Memory B cell (primary cell): ENCODE measurements around the gene GABRG3.
"Not testable (repeated sequence)": the region's sequence is repeated elsewhere in the genome, so short reads cannot be mapped to it uniquely, and the experiment has no call there.

Source experiments
- ATAC-seq: fragments of 150-1000 bp; cut with Tn5 transposase; 2 replicates; pipeline ENCODE4 v1.10.0; 2021; ENCODE audit warnings: low read depth, mild to moderate bottlenecking, moderate library complexity
- DNase-seq, 2 donors: peaks; one replicate each; pipeline ENCODE4 v3.0.0; 2022; ENCODE audit warnings: low spot score in 2 of 2
- H3K27ac Mint-ChIP-seq: one replicate; pipeline ENCODE4 v1.8.0; 2022; ENCODE audit warnings: mild to moderate bottlenecking, moderate library complexity, mixed read lengths
- H3K27me3 Mint-ChIP-seq: one replicate; pipeline ENCODE4 v1.8.0; 2022; ENCODE audit warnings: mixed read lengths
- H3K36me3 Mint-ChIP-seq: one replicate; pipeline ENCODE4 v1.8.0; 2022; ENCODE audit warnings: mild to moderate bottlenecking, mixed read lengths
- H3K4me1 Mint-ChIP-seq: one replicate; pipeline ENCODE4 v1.8.0; 2022; ENCODE audit warnings: mixed read lengths
- H3K4me3 Mint-ChIP-seq: one replicate; pipeline ENCODE4 v1.8.0; 2022; ENCODE audit warnings: mild to moderate bottlenecking, moderate library complexity, mixed read lengths
- H3K9me3 Mint-ChIP-seq: one replicate; pipeline ENCODE4 v1.8.0; 2022; ENCODE audit warnings: mixed read lengths

GABRG3 gene

DNA sequence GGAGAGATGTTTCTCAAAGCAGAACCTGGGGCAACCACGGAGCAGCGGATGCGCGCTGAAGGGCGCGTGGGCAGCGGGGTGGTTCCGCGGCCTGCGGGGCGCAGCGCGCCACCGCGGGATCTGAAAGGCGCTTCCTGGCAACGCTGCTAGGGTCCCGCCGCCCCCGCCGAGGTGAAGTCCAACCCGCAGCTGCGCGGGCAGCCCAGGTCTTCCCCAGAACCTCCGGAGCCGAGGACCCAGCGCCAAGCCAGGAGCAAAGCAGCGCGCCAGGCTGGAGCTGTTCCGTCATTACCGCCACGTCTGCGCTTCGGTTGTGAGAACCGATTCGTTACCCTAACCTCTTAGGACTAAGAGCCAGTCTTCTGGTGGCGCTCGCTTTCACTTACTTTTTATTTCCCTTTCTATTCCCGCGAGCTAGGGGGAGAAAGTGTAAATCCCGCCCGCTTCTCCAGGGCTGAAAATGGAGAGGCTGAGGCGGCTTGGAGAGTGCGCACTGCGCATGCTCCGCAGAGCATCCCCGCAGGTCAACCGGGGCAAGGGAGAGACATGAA is 3.2 kb upstream of the GABRG3 start:
- Mint-ChIP-seq H3K36me3 (no peaks in the 10 kb centered on the region), H3K4me1 (no peaks in the 10 kb centered on the region), H3K9me3 (peaks cover 5% of the 10 kb centered on the region), H3K27ac (no peak overlapping the region), H3K4me3 (no peak overlapping the region), H3K27me3 (peaks cover 1% of the 10 kb centered on the region)
- no peak for ATAC-seq
- no peak for DNase-seq

DNA sequence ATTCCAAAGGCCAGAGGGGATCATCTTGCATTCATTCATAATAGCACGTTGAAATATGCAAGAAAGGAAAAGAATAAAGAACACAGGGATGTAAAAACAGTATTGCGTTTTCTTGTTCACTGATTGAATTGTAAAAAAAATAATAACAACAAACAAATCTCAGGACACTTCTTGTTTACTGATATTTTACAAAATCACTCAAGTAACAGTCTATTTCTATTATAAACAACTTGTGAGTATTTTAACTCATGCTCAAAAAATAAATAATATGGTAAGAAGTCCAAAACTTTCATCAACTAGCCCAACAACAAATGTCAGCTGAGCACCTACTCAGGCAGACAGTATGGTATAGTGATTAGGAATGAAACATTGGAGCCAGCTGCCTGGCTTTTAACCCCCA is 2.2 kb upstream of the GABRG3 start:
- no peaks in the 10 kb centered on the region for H3K36me3 Mint-ChIP-seq
- H3K4me1 Mint-ChIP-seq, result no peaks in the 10 kb centered on the region
- H3K9me3 Mint-ChIP-seq, result peaks cover 5% of the 10 kb centered on the region
- no peak for ATAC-seq
- DNase-seq, result no peak
- no peak overlapping the region for H3K4me3 Mint-ChIP-seq
- no peak overlapping the region for H3K27ac Mint-ChIP-seq
- H3K27me3 Mint-ChIP-seq, result peaks cover 1% of the 10 kb centered on the region

DNA sequence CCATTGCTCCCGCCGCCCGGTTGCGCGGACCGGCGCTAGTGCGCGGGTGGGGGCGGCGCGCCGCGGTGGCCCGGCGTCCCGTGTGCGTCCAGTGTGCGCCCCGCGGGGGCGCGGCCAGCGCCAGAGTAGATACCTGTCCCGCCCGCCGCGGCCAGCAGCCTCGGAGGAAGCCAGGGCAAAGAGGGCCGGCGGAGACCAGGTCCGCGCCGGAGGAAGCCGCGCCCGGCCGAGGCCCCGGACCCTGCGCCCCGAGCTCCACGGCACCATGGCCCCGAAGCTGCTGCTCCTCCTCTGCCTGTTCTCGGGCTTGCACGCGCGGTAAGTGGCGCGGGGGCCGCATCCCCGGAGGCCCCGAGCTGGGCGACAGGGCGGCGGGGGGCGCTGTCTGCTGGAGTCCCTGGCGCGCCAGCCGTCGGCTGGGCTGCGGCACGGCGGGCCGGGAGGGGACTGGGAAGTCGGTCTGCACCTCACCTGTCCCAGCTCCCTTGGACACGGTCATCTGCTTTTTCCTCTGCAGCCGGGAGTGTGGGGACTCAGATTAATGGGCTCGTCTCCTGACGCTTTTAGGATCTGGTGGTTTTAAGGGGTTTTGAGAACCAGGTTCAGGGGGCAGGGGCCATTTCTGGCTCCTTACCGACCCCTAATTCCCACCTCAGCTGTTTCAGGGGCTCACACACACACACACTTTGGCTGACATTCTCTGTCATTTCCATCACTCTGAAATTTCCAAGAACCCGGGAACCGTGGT is 464 bp downstream of the GABRG3 start:
- no peak for ATAC-seq

DNA sequence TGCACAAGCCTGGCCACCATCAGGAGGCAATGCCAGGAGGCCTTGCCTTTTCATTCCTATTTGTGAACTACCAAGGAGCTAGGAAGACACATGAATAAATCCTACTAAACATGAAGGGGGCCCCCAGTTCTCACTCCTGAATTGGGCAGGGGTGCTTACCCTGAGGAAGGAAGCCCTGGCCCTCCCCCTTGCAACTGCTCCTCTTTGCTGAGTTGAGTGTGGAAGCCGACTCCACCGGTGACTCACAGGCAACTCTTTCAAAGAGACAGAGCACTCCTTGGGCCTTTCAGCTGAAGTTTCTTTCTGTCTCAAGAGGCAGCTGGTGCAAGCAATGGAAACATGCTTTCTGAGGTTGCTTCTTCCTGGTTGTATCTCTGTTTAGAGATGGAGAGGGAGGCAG is 1.7 kb downstream of the GABRG3 start:
- peaks cover 1% of the 10 kb centered on the region for H3K27me3 Mint-ChIP-seq
- no peak for ATAC-seq
- H3K9me3 Mint-ChIP-seq, result peaks cover 3% of the 10 kb centered on the region
- no peaks in the 10 kb centered on the region for H3K4me1 Mint-ChIP-seq
- no peaks in the 10 kb centered on the region for H3K36me3 Mint-ChIP-seq
- DNase-seq, result no peak
- H3K27ac Mint-ChIP-seq, result no peak overlapping the region
- H3K4me3 Mint-ChIP-seq, result no peak overlapping the region

More for the DNA sequence above, 464 bp downstream of the GABRG3 start:
- Mint-ChIP-seq H3K4me1 (no peaks in the 10 kb centered on the region), H3K9me3 (peaks cover 2% of the 10 kb centered on the region), H3K27ac (no peak overlapping the region), H3K36me3 (no peaks in the 10 kb centered on the region), H3K27me3 (peaks cover 1% of the 10 kb centered on the region), H3K4me3 (no peak overlapping the region)
- no peak for DNase-seq

DNA sequence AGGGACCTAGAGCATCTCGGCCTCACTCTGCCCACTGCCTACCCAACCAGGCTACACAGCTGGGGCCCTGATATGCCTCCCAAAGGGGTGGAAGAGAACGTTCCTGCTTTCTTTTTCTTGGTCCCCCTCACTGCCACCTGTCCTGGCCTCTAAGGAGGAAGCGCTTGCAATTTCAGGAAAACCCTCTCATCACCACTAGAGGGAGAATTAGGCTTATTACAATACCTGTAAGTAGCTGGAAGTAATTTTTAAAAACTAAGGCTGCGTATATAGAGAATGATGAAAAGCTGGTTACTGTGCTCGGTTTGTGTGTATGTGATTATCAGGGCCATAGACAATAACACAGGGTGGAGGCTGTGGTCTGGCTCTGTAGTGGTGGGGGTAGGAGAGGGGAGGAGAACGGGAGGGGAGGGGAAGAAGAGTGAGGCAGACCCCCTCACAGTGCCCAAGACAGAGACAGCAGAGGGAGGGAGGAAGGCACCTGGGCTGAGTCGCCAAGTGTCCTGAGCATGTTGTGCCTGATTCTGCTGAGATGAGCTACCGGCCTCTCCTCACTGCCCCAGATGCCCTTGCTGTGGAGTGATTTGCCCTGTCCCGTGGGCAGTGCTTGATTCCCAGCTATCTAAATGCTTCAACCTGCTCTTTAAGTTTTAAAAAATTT is 3.3 kb downstream of the GABRG3 start:
- H3K27me3 Mint-ChIP-seq, result peaks cover 1% of the 10 kb centered on the region
- H3K4me3 Mint-ChIP-seq, result no peak overlapping the region
- ATAC-seq (no peak), DNase-seq (no peak)
- no peak overlapping the region for H3K27ac Mint-ChIP-seq
- no peaks in the 10 kb centered on the region for H3K36me3 Mint-ChIP-seq
- H3K9me3 Mint-ChIP-seq, result peaks cover 3% of the 10 kb centered on the region
- H3K4me1 Mint-ChIP-seq, result no peaks in the 10 kb centered on the region

DNA sequence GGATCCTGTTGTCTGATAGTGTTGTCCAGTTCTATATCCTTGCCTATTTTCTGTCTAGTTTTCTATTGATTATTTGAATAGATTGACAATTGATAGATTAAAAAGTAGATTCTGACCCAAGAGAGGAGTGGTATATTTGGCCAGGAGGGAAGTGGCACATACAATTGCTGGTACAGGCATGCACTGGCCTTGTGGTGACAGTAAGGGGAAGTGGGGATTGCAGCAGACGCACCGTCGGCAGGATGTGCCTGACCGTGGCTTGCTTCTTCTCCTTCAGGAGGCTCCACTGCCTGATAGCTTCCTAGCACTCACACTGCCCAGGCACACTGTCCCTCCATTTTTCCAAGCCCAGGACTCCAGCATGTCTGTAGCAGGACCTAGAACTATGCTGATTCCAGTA is 10.5 kb downstream of the GABRG3 start:
- Mint-ChIP-seq H3K9me3 (peaks cover 4% of the 10 kb centered on the region), H3K36me3 (no peaks in the 10 kb centered on the region), H3K27ac (no peak overlapping the region), H3K27me3 (no peaks in the 10 kb centered on the region), H3K4me3 (no peak overlapping the region), H3K4me1 (no peaks in the 10 kb centered on the region)
- ATAC-seq (no peak), DNase-seq (no peak)

DNA sequence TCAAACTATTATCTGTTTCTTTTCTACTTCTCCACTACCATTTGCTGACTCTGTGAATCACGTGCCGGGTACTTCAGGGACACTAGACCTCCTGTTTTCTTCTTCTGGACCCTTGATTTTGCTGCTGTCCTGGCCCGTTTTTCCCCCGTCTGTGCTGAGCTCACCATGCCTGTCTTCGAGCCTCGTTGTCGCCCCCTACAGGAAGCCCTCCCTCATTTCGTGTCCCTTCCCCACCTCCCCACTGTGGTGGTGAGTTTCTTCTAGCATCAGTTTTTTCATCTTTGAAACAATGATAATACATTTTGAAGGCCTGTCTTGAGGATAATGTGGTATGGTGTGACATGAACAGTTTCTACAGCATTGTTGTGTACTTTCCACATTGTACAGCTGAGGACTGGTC is 12.8 kb downstream of the GABRG3 start:
- H3K36me3 Mint-ChIP-seq, result no peaks in the 10 kb centered on the region
- ATAC-seq (no peak), DNase-seq (no peak)

DNA sequence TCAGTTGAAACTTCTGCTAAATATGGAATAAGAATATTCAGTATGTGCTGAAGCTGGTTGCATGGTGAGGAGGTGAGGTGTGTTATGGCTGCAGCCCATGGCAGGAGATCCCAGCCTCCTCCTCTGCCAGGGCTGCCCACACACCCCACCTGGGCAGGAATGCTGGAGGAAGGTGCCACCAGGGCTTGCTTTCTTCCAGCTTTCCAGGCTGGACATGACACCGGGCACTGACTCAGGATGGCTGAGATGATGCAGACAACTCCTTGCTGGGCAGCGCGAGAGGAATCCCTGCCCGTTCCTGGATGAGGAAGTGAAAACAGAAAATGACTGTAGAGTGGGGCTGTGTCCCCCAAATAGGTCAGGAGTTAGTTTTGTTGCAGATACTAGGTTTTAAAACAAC is 14.1 kb downstream of the GABRG3 start:
- H3K9me3 Mint-ChIP-seq, result peaks cover 5% of the 10 kb centered on the region
- no peaks in the 10 kb centered on the region for H3K27me3 Mint-ChIP-seq
- H3K27ac Mint-ChIP-seq, result no peak overlapping the region
- no peak for ATAC-seq
- no peak for DNase-seq
- H3K4me3 Mint-ChIP-seq, result no peak overlapping the region
- no peaks in the 10 kb centered on the region for H3K36me3 Mint-ChIP-seq
- H3K4me1 Mint-ChIP-seq, result no peaks in the 10 kb centered on the region

More for the DNA sequence above, 12.8 kb downstream of the GABRG3 start:
- Mint-ChIP-seq H3K4me1 (no peaks in the 10 kb centered on the region), H3K27ac (no peak overlapping the region), H3K9me3 (peaks cover 2% of the 10 kb centered on the region), H3K4me3 (no peak overlapping the region), H3K27me3 (no peaks in the 10 kb centered on the region)

DNA sequence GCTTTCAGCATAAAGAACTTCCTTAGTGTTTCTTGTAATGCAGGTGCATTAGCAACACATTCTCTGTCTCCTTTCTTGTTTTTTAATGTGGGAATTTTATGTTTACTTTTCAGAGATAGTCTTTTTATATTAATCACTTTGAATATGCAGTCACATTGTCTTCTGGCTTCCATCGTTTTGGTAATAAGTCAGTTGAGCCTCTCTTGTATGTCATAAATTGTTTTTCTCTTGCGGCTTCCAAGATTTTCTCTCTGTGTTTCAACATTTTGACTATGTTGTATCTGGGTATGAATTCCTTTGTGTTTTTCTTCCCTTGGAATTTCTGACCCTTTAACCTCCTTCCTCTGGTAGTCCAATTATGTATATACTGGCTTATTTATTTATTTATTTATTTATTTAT is 25.3 kb downstream of the GABRG3 start:
- Mint-ChIP-seq H3K4me3 (no peak overlapping the region), H3K9me3 (peaks cover 8% of the 10 kb centered on the region), H3K27me3 (no peaks in the 10 kb centered on the region), H3K4me1 (no peaks in the 10 kb centered on the region), H3K36me3 (no peaks in the 10 kb centered on the region), H3K27ac (no peak overlapping the region)
- ATAC-seq (no peak), DNase-seq (no peak)

DNA sequence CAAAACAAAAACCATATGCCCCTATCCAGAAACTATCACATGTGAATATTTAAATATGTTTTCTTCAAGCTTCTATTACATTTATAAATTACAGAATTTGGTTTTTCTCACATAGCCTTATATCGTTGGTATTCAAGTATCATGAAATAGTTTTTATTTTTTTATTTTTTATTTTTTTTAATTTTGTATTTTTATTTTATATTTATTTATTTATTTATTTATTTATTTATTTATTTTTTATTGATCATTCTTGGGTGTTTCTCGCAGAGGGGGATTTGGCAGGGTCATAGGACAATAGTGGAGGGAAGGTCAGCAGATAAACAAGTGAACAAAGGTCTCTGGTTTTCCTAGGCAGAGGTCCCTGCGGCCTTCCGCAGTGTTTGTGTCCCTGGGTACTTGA is 32.0 kb downstream of the GABRG3 start:
- H3K27me3 Mint-ChIP-seq, ATAC-seq: not testable (repeated sequence)

DNA sequence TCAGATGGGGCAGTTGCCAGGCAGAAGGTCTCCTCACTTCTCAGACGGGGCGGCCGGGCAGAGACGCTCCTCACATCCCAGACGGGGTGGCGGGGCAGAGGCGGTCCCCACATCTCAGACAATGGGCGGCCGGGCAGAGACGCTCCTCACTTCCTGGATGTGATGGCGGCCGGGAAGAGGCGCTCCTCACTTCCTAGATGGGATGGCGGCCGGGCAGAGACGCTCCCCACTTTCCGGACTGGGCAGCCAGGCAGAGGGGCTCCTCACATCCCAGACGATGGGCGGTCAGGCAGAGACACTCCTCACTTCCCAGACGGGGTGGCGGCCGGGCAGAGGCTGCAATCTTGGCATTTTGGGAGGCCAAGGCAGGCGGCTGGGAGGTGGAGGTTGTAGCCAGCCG is 33.2 kb downstream of the GABRG3 start:
- H3K4me1 Mint-ChIP-seq, H3K4me3 Mint-ChIP-seq, H3K36me3 Mint-ChIP-seq, ATAC-seq, H3K27me3 Mint-ChIP-seq, H3K27ac Mint-ChIP-seq, DNase-seq, H3K9me3 Mint-ChIP-seq: not testable (repeated sequence)

More for the DNA sequence above, 32.0 kb downstream of the GABRG3 start:
- not testable (repeated sequence) for DNase-seq, H3K4me3 Mint-ChIP-seq, H3K4me1 Mint-ChIP-seq, H3K27ac Mint-ChIP-seq, H3K9me3 Mint-ChIP-seq, H3K36me3 Mint-ChIP-seq

DNA sequence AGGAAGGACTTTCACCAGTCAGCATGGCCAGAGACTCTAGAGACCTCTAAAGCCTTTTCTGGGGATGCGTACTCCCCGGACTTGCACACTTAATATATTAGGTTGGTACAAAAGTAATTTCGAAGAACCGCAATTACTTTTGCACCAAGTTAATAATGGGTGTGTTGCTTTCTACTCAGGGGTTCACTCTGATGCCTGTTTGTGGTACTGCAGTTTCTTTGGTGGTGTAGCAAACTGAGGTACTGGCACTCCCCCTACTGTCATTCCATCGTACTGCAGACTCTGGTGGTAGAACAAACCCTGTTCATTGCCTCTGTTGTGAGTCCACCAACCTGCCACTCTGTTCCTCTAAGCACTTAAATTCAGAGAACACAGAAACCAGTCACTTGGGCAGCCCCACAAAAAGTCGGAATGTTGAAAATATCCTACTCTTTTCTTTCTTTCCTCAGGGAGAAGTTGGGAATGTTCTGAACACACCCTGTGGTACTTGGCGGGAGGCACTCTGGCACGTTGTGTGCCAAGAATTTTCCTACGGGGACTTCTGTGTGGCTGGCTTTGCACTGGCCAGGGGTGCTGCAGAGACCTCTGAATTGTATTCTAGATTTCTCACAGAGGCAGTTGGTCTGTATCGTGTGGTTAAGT is 46.3 kb downstream of the GABRG3 start:
- DNase-seq (no peak), ATAC-seq (no peak)
- Mint-ChIP-seq H3K4me3 (no peak overlapping the region), H3K4me1 (no peaks in the 10 kb centered on the region), H3K36me3 (no peaks in the 10 kb centered on the region), H3K27ac (no peak overlapping the region), H3K9me3 (peaks cover 3% of the 10 kb centered on the region), H3K27me3 (peaks cover 2% of the 10 kb centered on the region)

DNA sequence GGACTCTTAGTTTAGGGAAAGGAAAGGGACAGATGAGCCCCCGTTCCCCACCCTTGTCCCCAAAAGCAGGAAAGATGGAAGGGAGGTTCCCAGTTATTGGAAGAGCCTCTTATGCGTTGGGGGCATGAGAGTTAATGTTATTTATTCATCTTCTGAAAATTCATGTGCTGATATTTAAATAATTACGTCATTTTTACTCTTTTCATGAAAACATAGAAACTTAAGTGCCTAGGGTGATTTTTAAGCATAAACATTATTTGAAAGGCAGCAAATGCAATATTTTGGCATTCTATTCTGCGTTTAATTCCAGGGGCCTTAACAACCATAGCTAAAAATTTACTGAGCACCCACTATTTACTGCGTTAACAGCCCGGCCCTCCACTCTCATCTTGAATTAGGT is 48.7 kb downstream of the GABRG3 start:
- Mint-ChIP-seq H3K36me3 (no peaks in the 10 kb centered on the region), H3K4me1 (no peaks in the 10 kb centered on the region), H3K27ac (no peak overlapping the region), H3K9me3 (peaks cover 3% of the 10 kb centered on the region), H3K4me3 (no peak overlapping the region), H3K27me3 (peaks cover 2% of the 10 kb centered on the region)
- ATAC-seq, result no peak
- no peak for DNase-seq

DNA sequence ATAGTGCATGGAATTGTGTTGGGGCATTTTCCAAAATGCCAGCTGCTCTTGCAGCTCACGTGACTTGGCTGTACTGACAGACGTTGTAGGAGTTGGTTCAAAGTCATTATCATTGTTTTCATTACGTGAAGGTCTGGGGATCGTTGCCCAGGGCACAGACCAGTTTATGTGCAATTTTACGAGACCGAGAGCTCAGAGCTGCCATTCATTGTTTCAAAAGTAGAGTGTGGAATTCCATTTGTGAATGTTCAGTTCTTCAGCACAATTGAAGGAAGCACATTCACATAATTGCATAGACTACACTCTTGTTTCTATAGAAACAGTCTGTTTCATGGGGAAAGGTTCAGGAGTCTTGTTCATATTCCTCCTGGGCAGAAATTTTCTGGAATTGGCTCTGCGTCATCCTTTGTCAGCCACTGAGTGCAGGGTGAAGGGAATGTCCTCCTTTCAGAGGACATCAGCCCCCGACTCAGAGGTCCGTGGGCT is 54.5 kb downstream of the GABRG3 start:
- ATAC-seq (no peak), DNase-seq (no peak)
- no peaks in the 10 kb centered on the region for H3K9me3 Mint-ChIP-seq
- H3K36me3 Mint-ChIP-seq, result no peaks in the 10 kb centered on the region
- H3K27ac Mint-ChIP-seq, result no peak overlapping the region
- H3K4me1 Mint-ChIP-seq, result no peaks in the 10 kb centered on the region
- no peaks in the 10 kb centered on the region for H3K27me3 Mint-ChIP-seq
- H3K4me3 Mint-ChIP-seq, result no peak overlapping the region
